Neural progenitor cell (in vitro differentiated cells): ENCODE results near the gene NBPF11.
"Not testable (repeated sequence)": the region's sequence is repeated elsewhere in the genome, so short reads cannot be mapped to it uniquely, and the experiment has no call there.

Source experiments
- EZH2 ChIP-seq: fragments of 200-600 bp; sonication (generic); IDR thresholded peaks from 2 replicates; pipeline ENCODE4 v1.6.1; 2017; ENCODE audit warnings: antibody characterized with exemption, mild to moderate bottlenecking, moderate library complexity
- EZH2phosphoT487 ChIP-seq: fragments of 200-600 bp; sonication (generic); IDR thresholded peaks from 2 replicates; pipeline ENCODE4 v1.6.1; 2017; ENCODE audit warnings: antibody characterized with exemption
- TF ChIP-seq, protein P1 (sequence below): fragments of 200-600 bp; sonication (generic); IDR thresholded peaks from 2 replicates; pipeline ENCODE4 v1.5.1; 2017; ENCODE audit warnings: antibody characterized with exemption, mild to moderate bottlenecking

DNA sequence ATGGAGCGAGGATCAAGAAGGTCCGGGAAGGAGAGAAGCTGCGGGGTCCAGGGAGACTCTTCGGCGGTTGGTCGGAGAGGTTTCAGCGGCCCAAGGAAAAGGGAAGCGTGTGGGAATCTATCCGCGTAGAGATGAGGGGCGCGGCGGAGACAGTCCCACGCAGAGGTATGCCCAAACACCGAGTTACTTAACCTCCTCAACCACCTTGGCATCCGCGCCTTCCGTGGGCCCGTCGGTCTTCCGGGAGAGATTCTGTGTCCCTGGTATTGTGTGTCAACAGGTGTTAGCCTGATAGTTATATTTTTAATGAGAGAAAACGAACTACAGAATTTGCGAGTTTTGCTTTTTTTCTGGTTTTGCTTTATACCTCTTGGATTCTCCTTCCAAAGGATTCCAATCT lies 5.7 kb upstream of the NBPF11 start:
- TF ChIP-seq, protein P1, sequence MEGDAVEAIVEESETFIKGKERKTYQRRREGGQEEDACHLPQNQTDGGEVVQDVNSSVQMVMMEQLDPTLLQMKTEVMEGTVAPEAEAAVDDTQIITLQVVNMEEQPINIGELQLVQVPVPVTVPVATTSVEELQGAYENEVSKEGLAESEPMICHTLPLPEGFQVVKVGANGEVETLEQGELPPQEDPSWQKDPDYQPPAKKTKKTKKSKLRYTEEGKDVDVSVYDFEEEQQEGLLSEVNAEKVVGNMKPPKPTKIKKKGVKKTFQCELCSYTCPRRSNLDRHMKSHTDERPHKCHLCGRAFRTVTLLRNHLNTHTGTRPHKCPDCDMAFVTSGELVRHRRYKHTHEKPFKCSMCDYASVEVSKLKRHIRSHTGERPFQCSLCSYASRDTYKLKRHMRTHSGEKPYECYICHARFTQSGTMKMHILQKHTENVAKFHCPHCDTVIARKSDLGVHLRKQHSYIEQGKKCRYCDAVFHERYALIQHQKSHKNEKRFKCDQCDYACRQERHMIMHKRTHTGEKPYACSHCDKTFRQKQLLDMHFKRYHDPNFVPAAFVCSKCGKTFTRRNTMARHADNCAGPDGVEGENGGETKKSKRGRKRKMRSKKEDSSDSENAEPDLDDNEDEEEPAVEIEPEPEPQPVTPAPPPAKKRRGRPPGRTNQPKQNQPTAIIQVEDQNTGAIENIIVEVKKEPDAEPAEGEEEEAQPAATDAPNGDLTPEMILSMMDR: not testable (repeated sequence)
- TF ChIP-seq EZH2, EZH2phosphoT487: not testable (repeated sequence)
